NK-92 treated with Interleukin-12 subunit alpha and Interleukin-12 subunit beta, amount 100 ng/mL, for 24 hours (cell line): ENCODE data around the gene ARHGAP15.

Experiments
- DNase-seq: peaks from one replicate; lab custom pipeline; 2025; lab: John Stamatoyannopoulos, UW

Gene ARHGAP15

GRCh38 chr2:143633419-143633818 is 504.2 kb downstream of the ARHGAP15 start:
- no peak for DNase-seq

- no peak for DNase-seq
These were observed 506.1 kb downstream of the ARHGAP15 start for GRCh38 chr2:143635302-143635701.

GRCh38 chr2:143635936-143636335 is 506.7 kb downstream of the ARHGAP15 start:
- DNase-seq, result no peak

GRCh38 chr2:143640826-143641225 is 511.6 kb downstream of the ARHGAP15 start:
- no peak for DNase-seq

GRCh38 chr2:143645921-143646645 is 516.9 kb downstream of the ARHGAP15 start:
- no peak for DNase-seq

GRCh38 chr2:143649226-143649740 is 520.1 kb downstream of the ARHGAP15 start:
- no peak for DNase-seq

- DNase-seq, result no peak
These were observed 523.5 kb downstream of the ARHGAP15 start for GRCh38 chr2:143652692-143653091.

GRCh38 chr2:143668234-143668633 is 539.0 kb downstream of the ARHGAP15 start:
- DNase-seq, result no peak

GRCh38 chr2:143674051-143674450 is 544.8 kb downstream of the ARHGAP15 start:
- no peak for DNase-seq

- DNase-seq, result no peak
These were observed 545.8 kb downstream of the ARHGAP15 start for GRCh38 chr2:143675021-143675420.

- DNase-seq, result no peak
These were observed 550.4 kb downstream of the ARHGAP15 start for GRCh38 chr2:143679617-143680016.

GRCh38 chr2:143680885-143681405 is 551.7 kb downstream of the ARHGAP15 start:
- no peak for DNase-seq

- DNase-seq, result no peak
These were observed 553.3 kb downstream of the ARHGAP15 start for GRCh38 chr2:143682436-143683055.

- no peak for DNase-seq
These were observed 554.8 kb downstream of the ARHGAP15 start for GRCh38 chr2:143683977-143684376.

- no peak for DNase-seq
These were observed 555.5 kb downstream of the ARHGAP15 start for GRCh38 chr2:143684551-143685320.

- no peak for DNase-seq
These were observed 556.3 kb downstream of the ARHGAP15 start for GRCh38 chr2:143685421-143686078.

GRCh38 chr2:143686585-143687164 is 557.5 kb downstream of the ARHGAP15 start:
- DNase-seq, result no peak

GRCh38 chr2:143688248-143688647 is 559.0 kb downstream of the ARHGAP15 start:
- no peak for DNase-seq

- DNase-seq, result no peak
These were observed 559.6 kb downstream of the ARHGAP15 start for GRCh38 chr2:143688815-143689214.

GRCh38 chr2:143689541-143689940 is 560.3 kb downstream of the ARHGAP15 start:
- no peak for DNase-seq

- no peak for DNase-seq
These were observed 561.0 kb downstream of the ARHGAP15 start for GRCh38 chr2:143690235-143690634.

- DNase-seq, result no peak
These were observed 561.9 kb downstream of the ARHGAP15 start for GRCh38 chr2:143691121-143691520.
